ENCODE results near the gene MFSD2B. TPM values are rescaled to one million over a fixed set of nuclear protein-coding genes. Genes with fewer than 3 reads are reported as not detected.

MFSD2B gene
- polyA plus RNA-seq, 1 experiment = 0.10 TPM

GRCh38 chr2:24052951-24053350, 43.1 kb downstream of the MFSD2B start:
- no peak for TF ChIP-seq CTCF (IDR thresholded peaks at IDR 0.05; ENCODE audit: insufficient read depth, low read depth, low read length)
- no peak overlapping the region for H3K4me3 ChIP-seq (ENCODE audit: low read depth, low read length)
- CTCF ChIA-PET = interaction anchor here (1.3 to 1.6 kb wide), 3 partner anchors 8 to 126 kb away, joined by 3 to 4 read pairs (median 3); partner anchors contain the start of gene ATAD2B
- H3K36me3 ChIP-seq (ENCODE audit: control insufficient read depth, insufficient read depth, low read length) = no peaks in the 10 kb centered on the region
- no peaks in the 10 kb centered on the region for H3K27me3 ChIP-seq (ENCODE audit: control insufficient read depth, insufficient read depth, low read length)
- no peak for DNase-seq (ENCODE audit: low read depth)
- POLR2A ChIA-PET = no interaction called here

GRCh38 chr2:24054366-24055010, 44.6 kb downstream of the MFSD2B start:
- no peak overlapping the region for H3K4me3 ChIP-seq (ENCODE audit: low read depth, low read length)
- H3K36me3 ChIP-seq (ENCODE audit: control insufficient read depth, insufficient read depth, low read length) = no peaks in the 10 kb centered on the region
- POLR2A ChIA-PET = no interaction called here
- no peaks in the 10 kb centered on the region for H3K27me3 ChIP-seq (ENCODE audit: control insufficient read depth, insufficient read depth, low read length)
- no peak for TF ChIP-seq CTCF (IDR thresholded peaks at IDR 0.05; ENCODE audit: insufficient read depth, low read depth, low read length)
- CTCF ChIA-PET = no interaction called here
- no peak for DNase-seq (ENCODE audit: low read depth)

GRCh38 chr2:24055750-24056149, 45.9 kb downstream of the MFSD2B start:
- ChIA-PET CTCF (no interaction called here), POLR2A (no interaction called here)
- Histone ChIP-seq H3K4me3 (ENCODE audit: low read depth, low read length) (no peak overlapping the region), H3K27me3 (ENCODE audit: control insufficient read depth, insufficient read depth, low read length) (no peaks in the 10 kb centered on the region), H3K36me3 (ENCODE audit: control insufficient read depth, insufficient read depth, low read length) (no peaks in the 10 kb centered on the region)
- DNase-seq (ENCODE audit: low read depth) = no peak
- no peak for TF ChIP-seq CTCF (IDR thresholded peaks at IDR 0.05; ENCODE audit: insufficient read depth, low read depth, low read length)

- Histone ChIP-seq H3K4me3 (ENCODE audit: low read depth, low read length) (no peak overlapping the region), H3K36me3 (ENCODE audit: control insufficient read depth, insufficient read depth, low read length) (no peaks in the 10 kb centered on the region), H3K27me3 (ENCODE audit: control insufficient read depth, insufficient read depth, low read length) (no peaks in the 10 kb centered on the region)
- CTCF ChIA-PET = interaction anchor here (0.6 to 1.5 kb wide), 3 partner anchors 12 to 131 kb away, joined by 3 to 4 read pairs (median 3); partner anchors contain the start of genes TP53I3 and WDCP
- no peak for DNase-seq (ENCODE audit: low read depth)
- TF ChIP-seq CTCF (IDR thresholded peaks at IDR 0.05; ENCODE audit: insufficient read depth, low read depth, low read length) = no peak
- POLR2A ChIA-PET = no interaction called here
Measured at GRCh38 chr2:24058564-24059271, 48.8 kb downstream of the MFSD2B start.

GRCh38 chr2:24065341-24065740, 55.5 kb downstream of the MFSD2B start:
- no peak for DNase-seq (ENCODE audit: low read depth)
- ChIA-PET POLR2A (no interaction called here), CTCF (interaction anchor here (1.3 to 2.2 kb wide), 2 partner anchors 15 to 138 kb away, joined by 5 to 8 read pairs; partner anchors contain the start of gene ATAD2B)
- Histone ChIP-seq H3K36me3 (ENCODE audit: control insufficient read depth, insufficient read depth, low read length) (peaks cover 5% of the 10 kb centered on the region; the same call in 1 of the 2 replicates), H3K27me3 (ENCODE audit: control insufficient read depth, insufficient read depth, low read length) (no peaks in the 10 kb centered on the region), H3K4me3 (ENCODE audit: low read depth, low read length) (no peak overlapping the region)
- no peak for TF ChIP-seq CTCF (IDR thresholded peaks at IDR 0.05; ENCODE audit: insufficient read depth, low read depth, low read length)

Measured in BJ (cell line).